HFFc6 (cell line): Measurements from ENCODE around the gene MOCOS. TPM values are rescaled to one million over a fixed set of nuclear protein-coding genes. Genes with fewer than 3 reads are reported as not detected.

ENCODE experiments used
- DNase-seq: peaks from one replicate; pipeline ENCODE4 v3.0.0-alpha.2; 2018
- H3K27ac Mint-ChIP-seq: 2 replicates; pipeline ENCODE4 v1.8.0; 2020; ENCODE audit warnings: mild to moderate bottlenecking, mixed read lengths
- H3K27me3 Mint-ChIP-seq: 2 replicates; pipeline ENCODE4 v1.8.0; 2021; ENCODE audit warnings: mild to moderate bottlenecking, moderate library complexity, mixed read lengths; ENCODE audit not compliant: insufficient read depth
- H3K36me3 Mint-ChIP-seq: 2 replicates; pipeline ENCODE4 v1.8.0; 2021; ENCODE audit warnings: low read depth, mixed read lengths
- H3K4me1 Mint-ChIP-seq: 2 replicates; pipeline ENCODE4 v1.8.0; 2020; ENCODE audit warnings: low read depth, mixed read lengths
- H3K4me3 Mint-ChIP-seq: 2 replicates; pipeline ENCODE4 v1.8.0; 2020; ENCODE audit warnings: mild to moderate bottlenecking, moderate library complexity, mixed read lengths
- H3K9me3 Mint-ChIP-seq: 2 replicates; pipeline ENCODE4 v1.8.0; 2020; ENCODE audit warnings: mild to moderate bottlenecking, mixed read lengths
- CTCF ChIP-seq: fragments of 200-600 bp; sonication (generic); IDR thresholded peaks from 2 replicates; pipeline ENCODE4 v1.5.0; 2021; ENCODE audit warnings: antibody characterized with exemption, mild to moderate bottlenecking
- total RNA-seq, 6 experiments: library from RNA; stranded (reverse); fragmentation: NEBNext Ultra II Directional; extraction: Animal tissue kit (Norgen Biotek cat#: 25700); gene quantifications; 2 replicates in 1 of 6; 3 replicates in 5 of 6; pipeline ENCODE4 v1.2.3, GENCODE V29; 2021

Gene MOCOS
- total RNA-seq, 6 experiments from 2014 or later, result 1.7 to 3.0 (median 2.5) TPM

- peaks cover 10% of the 10 kb centered on the region; the same call in 1 of the 2 replicates for H3K36me3 Mint-ChIP-seq
- no peak for DNase-seq
- peaks cover 1% of the 10 kb centered on the region for H3K27me3 Mint-ChIP-seq
- peak overlapping the region; percentile 92 for H3K27ac Mint-ChIP-seq
- peaks cover 98% of the 10 kb centered on the region for H3K4me1 Mint-ChIP-seq
- H3K9me3 Mint-ChIP-seq, result no peaks in the 10 kb centered on the region
- H3K4me3 Mint-ChIP-seq, result peak overlapping the region; percentile 19
- no peak for TF ChIP-seq CTCF
Measured at GRCh38 chr18:36311026-36311570, 123.8 kb downstream of the MOCOS start.

- H3K27ac Mint-ChIP-seq, result peak overlapping the region; percentile 95; the same call in 1 of the 2 replicates
- no peak for TF ChIP-seq CTCF
- H3K27me3 Mint-ChIP-seq, result peaks cover 1% of the 10 kb centered on the region
- DNase-seq, result no peak
- H3K4me3 Mint-ChIP-seq, result no peak overlapping the region
- peaks cover 8% of the 10 kb centered on the region; the same call in 1 of the 2 replicates for H3K9me3 Mint-ChIP-seq
- H3K4me1 Mint-ChIP-seq, result peaks cover 93% of the 10 kb centered on the region
- peaks cover 16% of the 10 kb centered on the region for H3K36me3 Mint-ChIP-seq
Measured at GRCh38 chr18:36312806-36313395, 125.6 kb downstream of the MOCOS start.

- Mint-ChIP-seq H3K9me3 (peaks cover 20% of the 10 kb centered on the region), H3K27me3 (peaks cover 1% of the 10 kb centered on the region; the same call in 1 of the 2 replicates), H3K4me3 (peak overlapping the region; percentile 53), H3K4me1 (peaks cover 81% of the 10 kb centered on the region), H3K36me3 (peaks cover 28% of the 10 kb centered on the region), H3K27ac (peak overlapping the region; percentile 95)
- DNase-seq, result no peak
- no peak for TF ChIP-seq CTCF
Measured at GRCh38 chr18:36314098-36314497, 126.8 kb downstream of the MOCOS start.

- Mint-ChIP-seq H3K4me1 (peaks cover 75% of the 10 kb centered on the region), H3K9me3 (peaks cover 22% of the 10 kb centered on the region), H3K27me3 (peaks cover 1% of the 10 kb centered on the region; the same call in 1 of the 2 replicates), H3K4me3 (peak overlapping the region; percentile 53), H3K27ac (peak overlapping the region; percentile 95), H3K36me3 (peaks cover 35% of the 10 kb centered on the region)
- DNase-seq, result peak; percentile 76
- TF ChIP-seq CTCF, result no peak
Measured at GRCh38 chr18:36314754-36315153, 127.5 kb downstream of the MOCOS start.

GRCh38 chr18:36315736-36316135 lies 128.4 kb downstream of the MOCOS start:
- peaks cover 35% of the 10 kb centered on the region for H3K36me3 Mint-ChIP-seq
- peak overlapping the region; percentile 53 for H3K4me3 Mint-ChIP-seq
- TF ChIP-seq CTCF, result no peak
- peaks cover 22% of the 10 kb centered on the region for H3K9me3 Mint-ChIP-seq
- peaks cover 1% of the 10 kb centered on the region; the same call in 1 of the 2 replicates for H3K27me3 Mint-ChIP-seq
- peak overlapping the region; percentile 95 for H3K27ac Mint-ChIP-seq
- peaks cover 65% of the 10 kb centered on the region for H3K4me1 Mint-ChIP-seq
- peak; percentile 59 for DNase-seq
